GM21381 (cell line): ENCODE measurements around the gene PLA2G6.
"Not testable (repeated sequence)": the region's sequence is repeated elsewhere in the genome, so short reads cannot be mapped to it uniquely, and the experiment has no call there.

Source experiments
- ATAC-seq: cut with Tn5 transposase; IDR thresholded peaks from one replicate; pipeline ENCODE4 v1.9.1; 2021; ENCODE audit warnings: mild to moderate bottlenecking, moderate library complexity; ENCODE audit not compliant: unreplicated experiment

The PLA2G6 gene

GRCh38 chr22:38170469-38170868, 11.2 kb downstream of the PLA2G6 start:
- no peak for ATAC-seq

- no peak for ATAC-seq
These were observed 12.5 kb downstream of the PLA2G6 start for GRCh38 chr22:38169116-38169515.

- ATAC-seq, result no peak
These were observed 13.6 kb downstream of the PLA2G6 start for GRCh38 chr22:38167988-38168407.

- no peak for ATAC-seq
These were observed 15.6 kb downstream of the PLA2G6 start for GRCh38 chr22:38165922-38166593.

- ATAC-seq, result no peak
These were observed 17.1 kb downstream of the PLA2G6 start for GRCh38 chr22:38164551-38164918.

GRCh38 chr22:38163844-38164550, 17.6 kb downstream of the PLA2G6 start:
- ATAC-seq, result no peak

- ATAC-seq, result no peak
These were observed 18.5 kb downstream of the PLA2G6 start for GRCh38 chr22:38162881-38163843.

- no peak for ATAC-seq
These were observed 25.9 kb downstream of the PLA2G6 start for GRCh38 chr22:38155703-38156102.

- not testable (repeated sequence) for ATAC-seq
These were observed 27.1 kb downstream of the PLA2G6 start for GRCh38 chr22:38154563-38154915.

GRCh38 chr22:38153821-38154562, 27.6 kb downstream of the PLA2G6 start:
- ATAC-seq, result no peak

- ATAC-seq, result no peak
These were observed 30.5 kb downstream of the PLA2G6 start for GRCh38 chr22:38151126-38151500.

GRCh38 chr22:38148245-38148644, 33.4 kb downstream of the PLA2G6 start:
- ATAC-seq, result no peak

GRCh38 chr22:38146166-38146565, 35.5 kb downstream of the PLA2G6 start:
- not testable (repeated sequence) for ATAC-seq

- no peak for ATAC-seq
These were observed 37.6 kb downstream of the PLA2G6 start for GRCh38 chr22:38144025-38144405.

- no peak for ATAC-seq
These were observed 39.0 kb downstream of the PLA2G6 start for GRCh38 chr22:38142606-38143005.

GRCh38 chr22:38141217-38141973, 40.2 kb downstream of the PLA2G6 start:
- no peak for ATAC-seq

- ATAC-seq, result no peak
These were observed 41.7 kb downstream of the PLA2G6 start for GRCh38 chr22:38139901-38140300.

- ATAC-seq, result no peak
These were observed 42.7 kb downstream of the PLA2G6 start for GRCh38 chr22:38138961-38139360.

- no peak for ATAC-seq
These were observed 43.5 kb downstream of the PLA2G6 start for GRCh38 chr22:38137876-38138687.
